Transverse colon (tissue), 4 donors: ENCODE measurements around the gene GRB14. TPM values are rescaled to one million over a fixed set of nuclear protein-coding genes. Genes with fewer than 3 reads are reported as not detected.

Experiments used
- DNase-seq: peaks from one replicate; pipeline ENCODE4 v3.0.0-alpha.2; 2019
- H3K27ac ChIP-seq, 4 donors: fragments of 200-600 bp; sonication (generic); 2 replicates each; pipeline ENCODE4 v1.5.1; 2016 to 2018; ENCODE audit warnings: inconsistent platforms in 4 of 4
- H3K27me3 ChIP-seq: fragments of 200-600 bp; sonication (generic); 2 replicates; pipeline ENCODE4 v1.5.1; 2017; ENCODE audit warnings: inconsistent platforms
- H3K36me3 ChIP-seq, 4 donors: fragments of 200-600 bp; sonication (generic); 2 replicates each; pipeline ENCODE4 v1.5.1; 2017 to 2019; ENCODE audit warnings: inconsistent platforms in 4 of 4
- H3K4me1 ChIP-seq, 4 donors: fragments of 200-600 bp; sonication (generic); 2 replicates each; pipeline ENCODE4 v1.5.1; 2017 to 2020; ENCODE audit warnings: inconsistent platforms in 4 of 4
- H3K4me3 ChIP-seq, 4 donors: fragments of 200-600 bp; sonication (generic); 1 replicate in 1 of 4; 2 replicates in 3 of 4; pipeline versions ENCODE4 v1.5.1 to v1.6.1; 2017 to 2019; ENCODE audit warnings: inconsistent platforms in 4 of 4
- H3K9me3 ChIP-seq, 2 donors: fragments of 200-600 bp; sonication (generic); 2 replicates each; pipeline ENCODE4 v1.5.1; 2017 to 2019; ENCODE audit warnings: inconsistent platforms in 2 of 2
- CTCF ChIP-seq, 5 experiments: fragments of 200-600 bp in 3 of 5; fragments of 450-650 bp in 2 of 5; sonication (generic) in 3 of 5; IDR thresholded peaks; 1 replicate in 2 of 5; 2 replicates in 3 of 5; pipeline ENCODE4 v1.5.1; 2016 to 2017; ENCODE audit warnings: antibody characterized with exemption in 5 of 5, inconsistent platforms in 3 of 5, mild to moderate bottlenecking in 2 of 5, moderate library complexity in 1 of 5
- EP300 ChIP-seq: sonication (generic); formaldehyde crosslinking; IDR thresholded peaks from one replicate; pipeline ENCODE4 v1.6.1; 2017; ENCODE audit warnings: antibody characterized with exemption, low read depth
- POLR2A ChIP-seq: fragments of 450-650 bp; IDR thresholded peaks from one replicate; pipeline ENCODE4 v1.6.1; 2016; ENCODE audit warnings: antibody characterized with exemption, mild to moderate bottlenecking, moderate library complexity
- POLR2AphosphoS5 ChIP-seq, 3 donors: sonication (generic); formaldehyde crosslinking; IDR thresholded peaks; one replicate each; pipeline ENCODE4 v1.6.1; 2016; ENCODE audit warnings: antibody characterized with exemption in 3 of 3
- WGBS, 2 donors: methylation state at CpG; one replicate each; pipeline ENCODE4 v1.1.5; 2018; ENCODE audit warnings: low coverage in 1 of 2; 5-methylcytosine and 5-hydroxymethylcytosine counted together
- in situ Hi-C, 4 donors: fragments of 200-750 bp; cut with MboI; loops; one replicate each; pipeline versions ENCODE4 v1.15.0 to v1.15.1; 2017; ENCODE audit warnings: low sequenced_read_pairs in 3 of 4, low pct_ligation_motif_present in 1 of 4, low pct_unique_long_range_greater_than_20kb in 1 of 4
- intact Hi-C: fragments of 100-400 bp; cut with DNase I; formaldehyde crosslinking; loops from one replicate; pipeline ENCODE4 v1.15.1; 2023; ENCODE audit warnings: low total_unique reads
- total RNA-seq, 4 donors: library from RNA; depleted of rRNA; stranded (reverse); fragments of >200 nt; gene quantifications; one replicate each; pipeline ENCODE4 v1.1.0, GENCODE V29; 2016

GRB14 gene
- total RNA-seq, 4 donors from 2014 or later: 2.5 to 3.4 TPM; not detected in 2

- Histone ChIP-seq H3K4me1 (no peaks in the 10 kb centered on the region), H3K27ac (no peak overlapping the region), H3K27me3 (no peaks in the 10 kb centered on the region), H3K9me3 (no peaks in the 10 kb centered on the region), H3K4me3 (no peak overlapping the region), H3K36me3 (no peaks in the 10 kb centered on the region)
- in situ Hi-C loops (no loop called here), intact Hi-C loops (no loop called here)
- no peak for DNase-seq
- TF ChIP-seq CTCF (IDR thresholded peaks at IDR 0.05) (no peak), POLR2A (no peak), EP300 (no peak), POLR2AphosphoS5 (IDR thresholded peaks at IDR 0.05) (no peak)
- 60 to 67% methylated on average over 1 to 7 of the region's 7 CpGs for WGBS, 2 donors
These were observed 110.4 kb downstream of the GRB14 start for GRCh38 chr2:164510895-164511294.

- H3K27ac ChIP-seq: no peak overlapping the region
- WGBS, 2 donors: 74 to 75% methylated on average over 3 to 4 of the region's 4 CpGs
These were observed 112.0 kb downstream of the GRB14 start for GRCh38 chr2:164509137-164509877.

GRCh38 chr2:164504253-164504652, 117.0 kb downstream of the GRB14 start:
- DNase-seq: no peak
- Histone ChIP-seq H3K4me3 (no peak overlapping the region), H3K27me3 (no peaks in the 10 kb centered on the region), H3K36me3 (no peaks in the 10 kb centered on the region), H3K4me1 (no peaks in the 10 kb centered on the region), H3K27ac (no peak overlapping the region), H3K9me3 (no peaks in the 10 kb centered on the region)
- intact Hi-C loops (no loop called here), in situ Hi-C loops (no loop called here)
- TF ChIP-seq CTCF (IDR thresholded peaks at IDR 0.05): no peak
- no peak for TF ChIP-seq POLR2AphosphoS5 (IDR thresholded peaks at IDR 0.05)
- TF ChIP-seq POLR2A: no peak
- TF ChIP-seq EP300: no peak
- WGBS, 2 donors: 84 to 91% methylated on average over 4 of the region's 4 CpGs

More at GRCh38 chr2:164509137-164509877, 112.0 kb downstream of the GRB14 start:
- H3K4me3 ChIP-seq: no peak overlapping the region
- intact Hi-C loops (no loop called here), in situ Hi-C loops (no loop called here)
- H3K27me3 ChIP-seq: no peaks in the 10 kb centered on the region
- no peaks in the 10 kb centered on the region for H3K36me3 ChIP-seq
- no peaks in the 10 kb centered on the region for H3K9me3 ChIP-seq
- DNase-seq: no peak
- no peaks in the 10 kb centered on the region for H3K4me1 ChIP-seq
- TF ChIP-seq CTCF (IDR thresholded peaks at IDR 0.05): no peak
- TF ChIP-seq POLR2AphosphoS5 (IDR thresholded peaks at IDR 0.05): no peak
- no peak for TF ChIP-seq POLR2A
- TF ChIP-seq EP300: no peak

- no peak overlapping the region for H3K4me3 ChIP-seq
- in situ Hi-C loops (loop anchor here (25.0 kb wide), 1 partner anchor 1312 kb away; no protein-coding TSS in a partner anchor), intact Hi-C loops (no loop called here)
- H3K9me3 ChIP-seq: no peaks in the 10 kb centered on the region
- H3K36me3 ChIP-seq: no peaks in the 10 kb centered on the region
- WGBS, 2 donors: 48 to 50% methylated on average over 2 of the region's 2 CpGs
- peaks cover 0 to 3% (median 0%) of the 10 kb centered on the region in 4 donors for H3K4me1 ChIP-seq
- no peak overlapping the region for H3K27ac ChIP-seq
- no peak for DNase-seq
- no peaks in the 10 kb centered on the region for H3K27me3 ChIP-seq
- TF ChIP-seq EP300 (no peak), POLR2A (no peak), CTCF (IDR thresholded peaks at IDR 0.05) (no peak), POLR2AphosphoS5 (IDR thresholded peaks at IDR 0.05) (no peak)
These were observed 122.4 kb downstream of the GRB14 start for GRCh38 chr2:164498836-164499235.
